ENCODE data around the gene ASMTL.
"Not testable (repeated sequence)": the region's sequence is repeated elsewhere in the genome, so short reads cannot be mapped to it uniquely, and the experiment has no call there.

Gene ASMTL

GRCh38 chrX:1385253-1386223, 67.2 kb downstream of the ASMTL start:
- no peak for DNase-seq

DNA sequence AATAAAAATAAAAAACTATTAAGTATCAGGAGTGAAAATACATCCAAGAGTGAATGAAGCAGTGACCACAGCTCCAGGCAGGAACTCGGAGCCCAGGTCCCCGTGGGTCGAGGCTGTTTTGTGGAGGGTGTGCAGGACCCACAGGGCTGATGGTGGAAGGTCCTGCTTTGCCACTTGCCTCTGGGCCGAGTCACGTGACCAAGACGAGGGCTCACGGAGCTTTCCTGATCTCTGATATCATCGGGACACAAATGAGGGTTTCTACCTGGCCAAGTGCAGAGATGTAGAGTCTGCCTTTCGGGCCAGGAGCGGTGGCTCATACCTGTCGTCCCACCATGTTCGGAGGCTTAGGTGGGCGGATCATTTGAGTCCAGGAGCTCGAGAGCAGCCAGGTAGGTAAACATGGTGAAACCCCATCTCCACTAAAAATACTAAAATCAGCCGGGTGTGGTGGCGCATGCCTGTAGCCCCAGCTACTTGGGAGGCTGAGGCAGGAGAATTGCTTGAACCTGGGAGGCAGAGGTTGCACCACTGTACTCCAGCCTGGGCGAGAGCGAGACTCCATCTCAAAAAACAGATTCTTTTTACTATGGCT, 68.0 kb downstream of the ASMTL start:
- no peak for DNase-seq

DNA sequence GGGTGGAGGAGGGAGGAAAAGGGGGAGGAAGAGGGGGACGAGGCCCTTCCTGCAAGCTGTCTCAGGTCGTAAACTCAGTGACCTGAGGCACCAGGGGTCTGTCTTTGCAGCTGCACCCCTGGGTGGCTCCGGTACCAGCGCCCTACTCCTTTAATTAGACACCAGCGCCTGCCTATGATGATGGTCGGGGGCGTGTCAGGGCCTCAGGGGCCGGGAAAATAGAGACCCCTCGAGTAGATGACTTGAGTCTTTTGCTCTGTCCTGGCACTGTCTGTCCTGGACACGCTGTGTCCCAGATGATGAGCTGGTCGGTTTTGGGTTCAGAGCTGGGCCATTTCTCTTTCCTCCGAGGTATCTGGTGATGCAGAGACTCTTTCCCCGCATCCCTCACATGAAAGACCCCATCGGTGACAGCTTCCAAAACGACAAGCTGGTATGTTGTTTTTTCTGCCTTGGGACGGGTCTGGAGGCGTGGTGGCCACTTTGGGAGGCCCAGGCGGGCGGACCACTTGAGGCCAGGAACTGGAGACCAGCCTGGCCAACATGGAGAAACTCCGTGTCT, 72.0 kb downstream of the ASMTL start:
- no peak for DNase-seq

GRCh38 chrX:1378306-1378759, 74.4 kb downstream of the ASMTL start:
- no peak for DNase-seq

- no peak for DNase-seq
These were observed 84.4 kb downstream of the ASMTL start for GRCh38 chrX:1368385-1368698.

GRCh38 chrX:1366363-1366762, 86.3 kb downstream of the ASMTL start:
- not testable (repeated sequence) for DNase-seq

- DNase-seq = no peak
These were observed 90.8 kb downstream of the ASMTL start for GRCh38 chrX:1361910-1362309.

DNA sequence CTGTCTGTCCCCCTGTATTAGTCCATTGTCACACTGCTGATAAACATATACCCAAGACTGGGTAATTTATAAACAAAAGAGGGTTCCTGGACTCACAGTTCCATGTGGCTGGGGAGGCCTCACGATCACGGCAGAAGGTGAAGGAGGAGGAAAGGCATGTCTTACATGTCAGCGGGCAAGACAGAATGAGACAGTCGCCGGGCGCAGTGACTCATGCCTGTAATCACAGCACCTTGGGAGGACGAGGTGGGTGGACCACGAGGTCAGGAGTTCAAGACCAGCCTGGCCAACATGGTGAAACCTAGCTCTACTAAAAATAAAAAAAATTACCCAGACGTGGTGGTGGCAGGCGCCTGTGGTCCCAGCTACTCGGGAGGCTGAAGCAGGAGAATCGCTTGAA, 91.4 kb downstream of the ASMTL start:
- DNase-seq = no peak

- DNase-seq = no peak
These were observed 92.5 kb downstream of the ASMTL start for GRCh38 chrX:1360171-1360570.

DNA sequence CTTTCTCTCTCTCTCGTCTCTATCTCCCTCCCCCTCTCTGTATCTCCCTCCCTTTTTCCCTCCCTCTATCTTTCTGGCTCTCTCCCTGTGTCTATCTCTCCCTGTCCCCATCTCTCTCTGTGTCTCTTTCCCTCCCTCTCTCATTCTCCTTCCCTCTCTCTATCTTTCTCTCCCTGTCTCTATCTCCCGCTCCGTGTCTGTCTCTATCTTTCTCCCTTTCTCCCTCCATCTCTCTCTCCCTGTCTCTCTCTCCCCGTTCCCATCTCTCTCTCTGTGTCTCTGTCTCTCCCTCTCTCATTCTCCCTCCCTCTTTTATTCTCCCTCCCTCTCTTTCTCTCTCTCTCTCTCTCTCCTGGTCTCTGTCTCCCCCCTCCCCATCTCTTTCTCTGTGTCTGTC, 93.2 kb downstream of the ASMTL start:
- DNase-seq = no peak

- DNase-seq = no peak
These were observed 93.8 kb downstream of the ASMTL start for GRCh38 chrX:1358793-1359476.

DNA sequence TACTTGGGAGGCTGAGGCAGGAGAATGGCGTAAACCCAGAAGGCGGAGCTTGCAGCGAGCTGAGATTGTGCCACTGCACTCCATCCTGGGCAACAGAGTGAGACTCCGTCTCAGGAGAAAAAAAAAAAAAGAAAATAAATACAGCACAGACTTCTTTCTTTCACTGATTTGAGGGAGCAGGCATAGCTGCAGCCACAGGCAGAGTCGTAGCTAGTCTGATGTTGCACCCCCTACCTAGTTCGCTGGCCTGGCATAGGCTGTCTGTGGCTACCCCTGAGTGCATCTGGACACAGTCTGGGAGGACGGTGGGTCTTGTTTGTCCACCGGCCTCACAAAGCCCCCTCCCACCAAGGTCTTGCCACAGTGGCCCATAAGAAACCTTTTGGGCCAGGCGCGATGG, 94.7 kb downstream of the ASMTL start:
- DNase-seq = no peak

- DNase-seq = no peak
These were observed 97.3 kb downstream of the ASMTL start for GRCh38 chrX:1355131-1356046.

DNA sequence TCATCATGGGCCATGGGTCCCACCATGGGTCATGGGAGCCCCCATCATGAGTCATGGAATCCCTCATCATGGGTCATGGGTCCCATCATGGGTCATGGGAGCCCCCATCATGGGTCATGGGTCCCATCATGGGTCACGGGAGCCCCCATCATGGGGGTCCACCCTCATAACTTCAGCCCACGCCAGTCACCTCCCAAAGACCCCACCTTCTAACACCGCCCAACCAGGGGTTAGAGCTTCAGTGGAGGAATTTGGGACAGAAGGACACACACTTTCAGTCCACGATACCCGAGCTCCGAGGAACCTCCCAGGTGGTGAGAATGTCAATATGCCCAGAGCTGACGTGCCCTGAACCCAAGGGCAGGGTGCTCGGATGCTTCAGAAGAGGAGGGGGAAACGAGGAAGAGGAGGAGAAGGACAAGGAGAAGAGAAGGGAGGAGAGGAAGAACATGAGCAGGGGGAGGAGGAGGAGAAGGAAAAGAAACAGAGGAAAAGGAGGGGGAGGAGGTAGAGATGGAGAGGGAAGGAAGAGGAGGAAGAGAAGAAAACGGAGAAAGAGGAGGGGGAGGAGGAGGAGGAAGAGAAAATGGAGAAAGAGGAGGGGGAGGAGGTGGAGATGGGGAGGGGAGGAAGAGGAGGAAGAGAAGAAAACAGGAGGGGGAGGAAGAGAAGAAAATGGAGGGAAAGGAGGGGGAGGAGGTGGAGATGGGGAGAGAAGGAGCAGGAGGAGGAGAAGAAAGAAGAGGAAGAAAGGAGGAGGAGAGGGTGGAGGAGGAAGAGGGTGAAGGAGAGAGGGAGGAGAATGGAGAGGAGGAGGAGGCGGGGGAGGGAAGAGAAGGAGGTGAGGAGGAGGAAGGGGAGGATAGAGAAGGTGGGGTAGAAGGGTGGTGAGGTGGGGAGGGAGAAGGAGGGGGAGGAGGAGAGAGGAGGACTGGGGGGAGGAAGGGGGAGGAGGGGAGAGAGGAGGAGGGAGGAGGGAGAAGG, 98.4 kb downstream of the ASMTL start:
- no peak for DNase-seq

All from NCI-H1105 (cell line).